ENCODE measurements around the gene SYT10.

DNA sequence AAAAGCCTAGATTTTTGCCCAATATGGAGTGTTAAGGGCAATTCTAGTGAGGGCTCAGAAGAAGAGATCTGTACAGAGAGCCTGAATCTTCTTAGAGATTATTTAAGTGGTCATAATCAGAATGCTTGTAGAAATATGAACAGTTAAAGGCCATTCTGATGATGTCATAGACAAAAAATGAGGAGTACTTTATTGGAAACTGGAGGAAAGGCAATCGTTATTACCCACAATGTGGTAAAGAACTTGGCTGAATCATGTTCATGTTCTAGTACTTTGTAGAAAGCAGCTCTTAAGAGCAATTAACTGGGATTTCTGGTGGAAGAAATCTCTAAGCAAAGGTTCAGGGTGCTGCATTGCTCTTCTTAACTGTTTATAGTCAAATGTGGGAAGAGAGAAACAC, 36.4 kb upstream of the SYT10 start:
- no peak for TF ChIP-seq CTCF (conservative IDR thresholded peaks at IDR 0.05 in 1 of 2, IDR thresholded peaks at IDR 0.05 in 1 of 2; ENCODE audit: low read depth in 1 of 2, low read length in 2 of 2)
- TF ChIP-seq EZH2 (IDR thresholded peaks at IDR 0.05; ENCODE audit: low read length, missing control alignments) = no peak
